ENCODE data around the gene ATP2B1. TPM values are rescaled to one million over a fixed set of nuclear protein-coding genes. Genes with fewer than 3 reads are reported as not detected.
A peak's percentile ranks its signal among the peaks of the same experiment; 100 is the strongest.

Gene ATP2B1
- total and polyA plus RNA-seq, 3 donors from 2014 or later: 32.1 to 142 (median 98.7) TPM

- no peaks in the 10 kb centered on the region for H3K27me3 ChIP-seq
- H3K36me3 ChIP-seq (ENCODE audit: low read depth, missing control alignments): no peaks in the 10 kb centered on the region
- TF ChIP-seq POLR2A (IDR thresholded peaks at IDR 0.05) (no peak), CTCF (IDR thresholded peaks at IDR 0.05) (no peak)
- H3K9me3 ChIP-seq: no peaks in the 10 kb centered on the region
- H3K27ac ChIP-seq: peak overlapping the region; percentile 98 to 99
- 2 to 4% methylated on average over 28 to 45 of the region's 45 CpGs for WGBS, 2 donors
- H3K4me1 ChIP-seq: peaks cover 12% of the 10 kb centered on the region
- DNase-seq: peak; percentile 63
- intact Hi-C loops (cut with DNase I; ENCODE audit: low total_unique reads): no loop called here
- H3K4me3 ChIP-seq: peak overlapping the region; percentile 89 to 96
Observed at GRCh38 chr12:89709995-89710872, 1.6 kb upstream of the ATP2B1 start.

- Histone ChIP-seq H3K36me3 (ENCODE audit: low read depth, missing control alignments) (no peaks in the 10 kb centered on the region), H3K4me3 (peak overlapping the region; percentile 89 to 96), H3K4me1 (peaks cover 12% of the 10 kb centered on the region), H3K27me3 (no peaks in the 10 kb centered on the region), H3K9me3 (no peaks in the 10 kb centered on the region), H3K27ac (peak overlapping the region; percentile 98 to 99)
- intact Hi-C loops (cut with DNase I; ENCODE audit: low total_unique reads): no loop called here
- 0% methylated on average over 4 to 76 of the region's 103 CpGs for WGBS, 2 donors
- peak; percentile 99 for DNase-seq
- TF ChIP-seq POLR2A (IDR thresholded peaks at IDR 0.05) (peak; percentile 90), CTCF (IDR thresholded peaks at IDR 0.05) (no peak)
Observed at GRCh38 chr12:89709157-89709994, 738 bp upstream of the ATP2B1 start.

- 1% methylated on average over 27 to 63 of the region's 73 CpGs for WGBS, 2 donors
- H3K9me3 ChIP-seq: no peaks in the 10 kb centered on the region
- peak overlapping the region; percentile 98 to 99 for H3K27ac ChIP-seq
- no peaks in the 10 kb centered on the region for H3K36me3 ChIP-seq (ENCODE audit: low read depth, missing control alignments)
- H3K4me1 ChIP-seq: peaks cover 12% of the 10 kb centered on the region
- peak; percentile 45 for DNase-seq
- peak overlapping the region; percentile 89 to 96 for H3K4me3 ChIP-seq
- H3K27me3 ChIP-seq: no peaks in the 10 kb centered on the region
- TF ChIP-seq CTCF (IDR thresholded peaks at IDR 0.05) (no peak), POLR2A (IDR thresholded peaks at IDR 0.05) (no peak)
- intact Hi-C loops (cut with DNase I; ENCODE audit: low total_unique reads): no loop called here
Observed at GRCh38 chr12:89707703-89708564, 704 bp downstream of the ATP2B1 start.

GRCh38 chr12:89706986-89707702 is 1.5 kb downstream of the ATP2B1 start:
- Histone ChIP-seq H3K4me3 (peak overlapping the region; percentile 89 to 96), H3K36me3 (ENCODE audit: low read depth, missing control alignments) (no peaks in the 10 kb centered on the region), H3K9me3 (no peaks in the 10 kb centered on the region), H3K4me1 (peaks cover 12% of the 10 kb centered on the region), H3K27ac (peak overlapping the region; percentile 98 to 99), H3K27me3 (no peaks in the 10 kb centered on the region)
- 21 to 25% methylated on average over 13 to 17 of the region's 17 CpGs for WGBS, 2 donors
- intact Hi-C loops (cut with DNase I; ENCODE audit: low total_unique reads): no loop called here
- no peak for TF ChIP-seq POLR2A (IDR thresholded peaks at IDR 0.05)
- TF ChIP-seq CTCF (IDR thresholded peaks at IDR 0.05): no peak
- DNase-seq: peak; percentile 71
